Measurements from ENCODE around the gene NTN3. TPM values are rescaled to one million over a fixed set of nuclear protein-coding genes. Genes with fewer than 3 reads are reported as not detected.

Gene NTN3
- total and polyA plus RNA-seq, 7 experiments from 2014 or later: not detected

Small RNA genes within 50 kb of the gene (microRNA-seq; reads per million reads assigned to microRNA genes)
- gene MIR6767 (ENCODE audit: borderline microRNAs expressed) (not detected), gene MIR6768 (ENCODE audit: borderline microRNAs expressed) (not detected)

Other genes starting within 250 kb of the NTN3 start
- gene E4F1, start 247.7 kb upstream of the NTN3 start, total RNA-seq: 10 to 100 TPM; 31.3 to 45.6 (median 36.8) TPM
- 10 to 100 TPM; 12.6 to 25.6 TPM for gene E4F1, start 247.7 kb upstream of the NTN3 start, polyA plus RNA-seq
- gene DNASE1L2, start 234.9 kb upstream of the NTN3 start, total RNA-seq: 1 to 10 TPM in 3 of 5 experiments, under 1 TPM in 2; 0.34 to 3.8 (median 2.2) TPM
- gene DNASE1L2, start 234.9 kb upstream of the NTN3 start, polyA plus RNA-seq: not detected
- gene ECI1, start 219.7 kb upstream of the NTN3 start, total RNA-seq: 10 to 100 TPM; 19.9 to 29.3 (median 26.8) TPM
- gene ECI1, start 219.7 kb upstream of the NTN3 start, polyA plus RNA-seq: 10 to 100 TPM; 39.9 to 44.2 TPM
- 100 to 1,000 TPM; 136 to 250 (median 220) TPM for gene RNPS1, start 203.2 kb upstream of the NTN3 start, total RNA-seq
- 100 to 1,000 TPM; 199 to 293 TPM for gene RNPS1, start 203.2 kb upstream of the NTN3 start, polyA plus RNA-seq
- gene ABCA3, start 130.6 kb upstream of the NTN3 start, total RNA-seq: 10 to 100 TPM in 1 of 5 experiments, 1 to 10 TPM in 4; 7.0 to 10.0 (median 8.1) TPM
- gene ABCA3, start 130.6 kb upstream of the NTN3 start, polyA plus RNA-seq: 1 to 10 TPM; 1.7 to 1.8 TPM
- 10 to 100 TPM in 1 of 5 experiments, 1 to 10 TPM in 4; 2.6 to 50.1 (median 3.4) TPM for gene CCNF, start 41.9 kb upstream of the NTN3 start, total RNA-seq
- 1 to 10 TPM in 1 of 2 donors, under 1 TPM in 1; 0.41 to 5.9 TPM for gene CCNF, start 41.9 kb upstream of the NTN3 start, polyA plus RNA-seq
- 10 to 100 TPM in 1 of 5 experiments, 1 to 10 TPM in 1, under 1 TPM in 2, not detected in 1; 0.32 to 16.7 (median 0.71) TPM for gene TEDC2, start 11.2 kb upstream of the NTN3 start, total RNA-seq
- gene TEDC2, start 11.2 kb upstream of the NTN3 start, polyA plus RNA-seq: under 1 TPM; 0.39 to 0.84 TPM
- 10 to 100 TPM in 2 of 5 experiments, 1 to 10 TPM in 3; 5.4 to 13.5 (median 9.2) TPM for gene TBC1D24, start 3.8 kb downstream of the NTN3 start, total RNA-seq
- 1 to 10 TPM; 1.7 to 2.5 TPM for gene TBC1D24, start 3.8 kb downstream of the NTN3 start, polyA plus RNA-seq
- 100 to 1,000 TPM in 4 of 5 experiments, 10 to 100 TPM in 1; 98.2 to 303 (median 113) TPM for gene ATP6V0C, start 42.7 kb downstream of the NTN3 start, total RNA-seq
- 10 to 100 TPM; 76.5 to 96.9 TPM for gene ATP6V0C, start 42.7 kb downstream of the NTN3 start, polyA plus RNA-seq
- gene AMDHD2, start 49.1 kb downstream of the NTN3 start, total RNA-seq: 100 to 1,000 TPM in 4 of 5 experiments, 10 to 100 TPM in 1; 60.0 to 258 (median 112) TPM
- gene AMDHD2, start 49.1 kb downstream of the NTN3 start, polyA plus RNA-seq: 10 to 100 TPM; 15.0 to 22.5 TPM
- 1 to 10 TPM in 3 of 5 experiments, not detected in 2; 1.4 to 3.3 (median 2.8) TPM for gene CEMP1, start 60.1 kb downstream of the NTN3 start, total RNA-seq
- gene CEMP1, start 60.1 kb downstream of the NTN3 start, polyA plus RNA-seq: 1 to 10 TPM; 3.7 to 7.3 TPM
- 10 to 100 TPM; 52.2 to 71.5 (median 58.3) TPM for gene PDPK1, start 66.7 kb downstream of the NTN3 start, total RNA-seq
- 10 to 100 TPM; 30.7 to 43.5 TPM for gene PDPK1, start 66.7 kb downstream of the NTN3 start, polyA plus RNA-seq
- 10 to 100 TPM; 21.4 to 37.5 (median 24.6) TPM for gene KCTD5, start 211.2 kb downstream of the NTN3 start, total RNA-seq
- gene KCTD5, start 211.2 kb downstream of the NTN3 start, polyA plus RNA-seq: 10 to 100 TPM; 15.7 to 26.2 TPM
- gene PRSS27, start 248.9 kb downstream of the NTN3 start, total RNA-seq: 1 to 10 TPM in 2 of 5 experiments, under 1 TPM in 3; 0.32 to 1.6 (median 0.98) TPM
- gene PRSS27, start 248.9 kb downstream of the NTN3 start, polyA plus RNA-seq: under 1 TPM in 1 of 2 donors, not detected in 1; 0.39 TPM

Data from naive thymus-derived CD4-positive, alpha-beta T cell (primary cell).